ENCODE results near the gene MUC13.
"Not testable (repeated sequence)": the region's sequence is repeated elsewhere in the genome, so short reads cannot be mapped to it uniquely, and the experiment has no call there.

The MUC13 gene, protein sequence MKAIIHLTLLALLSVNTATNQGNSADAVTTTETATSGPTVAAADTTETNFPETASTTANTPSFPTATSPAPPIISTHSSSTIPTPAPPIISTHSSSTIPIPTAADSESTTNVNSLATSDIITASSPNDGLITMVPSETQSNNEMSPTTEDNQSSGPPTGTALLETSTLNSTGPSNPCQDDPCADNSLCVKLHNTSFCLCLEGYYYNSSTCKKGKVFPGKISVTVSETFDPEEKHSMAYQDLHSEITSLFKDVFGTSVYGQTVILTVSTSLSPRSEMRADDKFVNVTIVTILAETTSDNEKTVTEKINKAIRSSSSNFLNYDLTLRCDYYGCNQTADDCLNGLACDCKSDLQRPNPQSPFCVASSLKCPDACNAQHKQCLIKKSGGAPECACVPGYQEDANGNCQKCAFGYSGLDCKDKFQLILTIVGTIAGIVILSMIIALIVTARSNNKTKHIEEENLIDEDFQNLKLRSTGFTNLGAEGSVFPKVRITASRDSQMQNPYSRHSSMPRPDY

GRCh38 chr3:124934577-124934976 lies at the start of gene MUC13:
Gene MUC13 (minus strand): TSS chr3:124934751. CDS start chr3:124934712, 39 bp downstream.
- FAIRE-seq, result no peak

GRCh38 chr3:124982855-124983254 lies 48.3 kb upstream of the MUC13 start:
- FAIRE-seq, result no peak

DNA sequence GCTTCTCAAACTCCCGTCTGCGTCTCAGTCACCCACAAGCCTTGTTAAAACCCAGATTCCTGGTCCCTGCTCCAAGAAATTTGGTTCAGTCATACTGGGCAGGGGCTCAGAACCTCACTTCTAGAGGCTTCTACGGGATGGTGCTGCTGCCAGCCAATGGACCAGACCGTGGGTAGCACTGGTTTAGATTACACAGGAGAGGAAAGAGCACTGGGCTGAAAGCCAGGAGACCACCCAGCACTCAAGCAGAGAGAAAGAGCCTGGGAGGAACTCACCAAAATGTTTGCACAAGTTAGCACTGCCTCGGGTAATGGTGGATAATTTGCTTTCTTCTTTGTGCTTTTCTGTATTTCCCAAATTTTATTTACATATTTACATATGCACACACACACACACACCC lies 46.9 kb upstream of the MUC13 start:
- no peak for FAIRE-seq

GRCh38 chr3:124978627-124979026 lies 44.1 kb upstream of the MUC13 start:
- no peak for FAIRE-seq

DNA sequence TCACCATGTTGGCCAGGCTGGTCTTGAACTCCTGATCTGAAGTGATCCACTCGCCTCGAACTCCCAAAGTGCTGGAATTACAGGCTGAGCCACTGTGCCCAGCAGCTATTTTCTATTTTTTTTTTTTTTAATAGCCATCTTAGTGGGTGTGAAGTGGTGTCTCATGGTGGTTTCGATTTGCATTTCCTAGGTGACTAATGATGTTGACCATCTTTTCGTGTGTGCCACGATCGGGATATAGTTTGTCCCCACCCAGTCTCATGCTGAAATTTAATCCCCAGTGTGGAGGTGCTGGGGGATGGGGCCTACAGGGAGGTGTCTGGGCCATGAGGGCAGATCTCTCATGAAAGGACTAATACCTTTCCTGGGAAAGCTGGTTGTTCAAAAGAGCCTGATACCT lies 41.8 kb upstream of the MUC13 start:
- FAIRE-seq, result no peak

DNA sequence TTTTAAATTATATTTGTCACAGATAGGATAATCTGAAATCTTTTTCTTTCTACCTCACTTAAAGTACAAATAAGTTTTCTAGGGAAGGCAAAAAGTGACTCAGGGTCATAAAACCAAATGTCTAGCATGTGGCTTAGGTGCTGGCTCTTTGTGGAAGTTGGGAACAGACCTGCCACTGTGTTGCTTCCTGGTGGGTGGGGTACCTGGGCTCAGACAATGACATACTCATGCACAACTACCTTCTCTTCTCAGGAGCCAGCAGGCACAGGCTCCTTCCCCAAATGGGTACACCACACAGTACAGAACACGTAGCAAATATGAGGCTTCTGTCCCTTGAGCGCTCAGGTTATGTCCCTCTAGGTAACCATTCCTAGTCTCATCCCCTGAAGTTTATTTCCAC lies 40.1 kb upstream of the MUC13 start:
- no peak for FAIRE-seq

- no peak for FAIRE-seq
Measured at GRCh38 chr3:124973290-124973689, 38.7 kb upstream of the MUC13 start.

DNA sequence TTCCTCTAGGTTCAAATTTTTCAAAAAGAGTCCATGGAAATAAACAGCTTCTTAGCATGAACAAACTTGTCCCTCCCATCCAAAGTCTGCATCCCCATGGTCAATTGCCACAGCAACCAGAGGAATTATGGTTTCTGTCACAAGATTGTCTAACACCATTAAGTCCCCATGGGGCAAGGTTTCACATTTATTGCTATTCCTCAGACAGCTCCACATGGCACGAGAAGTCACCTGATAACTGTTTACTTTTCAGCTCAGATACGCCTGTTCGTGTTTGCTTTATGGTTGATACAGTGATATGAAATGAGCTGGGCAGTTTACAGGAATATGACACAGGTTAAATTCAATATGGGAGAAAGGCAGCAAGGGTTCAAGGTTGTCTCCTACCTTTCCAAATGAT lies 37.9 kb upstream of the MUC13 start:
- no peak for FAIRE-seq

DNA sequence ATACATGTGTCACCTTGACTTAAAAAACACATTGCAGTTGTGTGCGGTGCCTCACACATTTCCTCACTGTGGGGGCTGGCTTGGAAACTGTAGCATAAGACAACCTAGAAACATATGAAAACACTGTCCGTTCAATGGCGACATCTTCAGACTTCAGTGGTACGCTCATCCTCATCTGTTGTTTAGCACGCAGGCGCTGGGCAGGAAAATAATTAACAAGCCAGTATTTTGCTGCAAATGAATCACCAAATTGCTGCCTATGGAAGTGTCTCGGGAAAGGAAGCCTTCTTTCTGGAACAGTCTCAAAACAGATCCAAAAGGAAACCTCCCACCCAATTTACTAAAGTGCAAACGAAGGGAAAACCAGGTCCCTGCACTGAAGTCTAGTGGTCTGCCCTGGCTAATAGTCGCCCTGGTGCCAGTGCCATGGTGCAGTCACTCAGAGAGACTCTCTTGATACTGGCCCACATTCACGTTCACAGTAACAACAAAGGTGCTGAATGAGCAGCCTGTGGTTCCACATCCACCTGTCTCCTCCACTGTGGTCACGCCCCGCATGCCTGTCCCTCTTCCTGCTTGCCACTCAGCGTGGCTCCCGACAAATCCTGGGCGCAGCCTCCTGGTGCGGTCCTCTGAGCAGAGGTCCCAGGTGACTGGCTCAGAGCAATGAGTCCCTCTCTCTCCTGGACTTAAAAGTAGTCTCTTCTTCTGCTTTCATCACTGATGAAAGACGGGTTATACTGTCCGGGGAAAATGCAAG lies 35.6 kb upstream of the MUC13 start:
- no peak for FAIRE-seq

DNA sequence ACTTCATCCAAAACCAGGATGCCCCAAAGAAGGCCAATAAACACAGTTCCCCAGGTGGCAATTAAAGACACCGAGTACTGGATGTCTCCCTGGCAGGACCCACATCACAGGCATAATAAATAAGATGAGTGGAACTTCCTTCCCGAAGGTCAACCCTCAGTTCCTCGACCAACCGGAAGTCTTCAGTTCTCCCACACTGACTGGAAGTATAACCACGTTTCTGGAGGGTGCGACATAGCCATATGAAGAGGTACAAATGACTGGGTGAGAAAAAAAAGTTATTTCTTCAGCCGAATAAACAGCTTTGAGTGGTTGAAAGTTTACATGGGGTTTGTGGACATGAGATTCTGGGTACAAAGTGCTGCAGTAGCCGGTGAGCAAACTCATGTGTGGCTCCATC lies 34.6 kb upstream of the MUC13 start:
- no peak for FAIRE-seq

GRCh38 chr3:124967964-124968363 lies 33.4 kb upstream of the MUC13 start:
- no peak for FAIRE-seq

GRCh38 chr3:124966521-124967445 lies 32.2 kb upstream of the MUC13 start:
- no peak for FAIRE-seq

DNA sequence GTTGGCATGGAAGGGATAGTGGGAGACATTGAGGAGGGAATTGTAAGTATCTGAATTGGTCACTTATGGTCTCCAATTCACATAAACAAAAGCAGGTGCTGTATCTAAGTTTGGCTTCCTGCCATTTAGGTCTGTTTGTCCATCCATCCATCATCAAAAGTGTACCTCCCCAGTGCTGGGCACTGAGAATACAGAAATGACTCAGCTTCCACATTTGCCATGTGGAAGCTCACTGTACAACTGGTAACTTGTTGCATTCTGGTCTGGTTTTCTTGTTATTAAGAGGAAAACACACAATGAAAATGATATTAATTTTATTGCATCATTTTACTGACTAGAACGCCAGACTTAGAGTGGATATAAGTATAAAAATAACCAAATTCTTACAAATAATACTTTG lies 30.9 kb upstream of the MUC13 start:
- no peak for FAIRE-seq

DNA sequence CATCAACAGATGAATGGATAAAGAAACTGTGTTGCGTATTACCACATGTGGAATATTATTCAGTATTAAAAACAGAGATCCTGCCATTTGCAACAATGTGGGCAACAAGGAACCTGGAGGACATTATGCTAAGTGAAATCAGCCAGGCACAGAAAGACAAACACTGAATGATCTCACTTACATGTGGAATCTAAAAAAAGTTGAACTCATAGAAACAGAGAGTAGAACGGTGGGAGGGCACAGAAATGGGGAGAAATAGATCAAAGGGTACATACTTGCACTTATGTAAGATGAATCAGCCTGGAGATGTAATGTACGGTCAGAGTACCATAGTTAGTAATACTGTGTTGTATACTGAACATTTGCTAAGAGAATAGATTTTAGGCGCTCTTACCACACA lies 29.8 kb upstream of the MUC13 start:
- no peak for FAIRE-seq

GRCh38 chr3:124963755-124964154 lies 29.2 kb upstream of the MUC13 start:
- FAIRE-seq, result no peak

GRCh38 chr3:124962403-124962940 lies 27.9 kb upstream of the MUC13 start:
- FAIRE-seq, result no peak

GRCh38 chr3:124960698-124961097 lies 26.1 kb upstream of the MUC13 start:
- no peak for FAIRE-seq

DNA sequence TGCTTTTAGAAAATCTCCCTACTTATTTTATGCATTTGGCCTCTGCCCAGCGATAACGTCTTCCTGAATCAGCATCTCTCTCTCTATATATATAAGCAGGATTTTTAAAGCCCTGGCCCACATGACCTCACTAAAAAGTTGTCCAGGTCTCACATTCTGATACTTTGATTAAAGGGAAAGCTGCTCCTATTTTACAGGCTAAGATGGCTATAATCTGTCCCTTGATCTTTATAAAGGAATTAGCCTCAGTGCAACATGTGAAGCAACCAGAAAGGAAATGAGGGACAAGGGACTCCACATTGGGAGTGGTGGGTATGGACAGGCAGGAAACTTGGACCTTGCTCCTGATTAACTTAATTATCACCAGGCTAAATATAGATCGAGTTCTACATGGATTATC lies 25.6 kb upstream of the MUC13 start:
- no peak for FAIRE-seq

DNA sequence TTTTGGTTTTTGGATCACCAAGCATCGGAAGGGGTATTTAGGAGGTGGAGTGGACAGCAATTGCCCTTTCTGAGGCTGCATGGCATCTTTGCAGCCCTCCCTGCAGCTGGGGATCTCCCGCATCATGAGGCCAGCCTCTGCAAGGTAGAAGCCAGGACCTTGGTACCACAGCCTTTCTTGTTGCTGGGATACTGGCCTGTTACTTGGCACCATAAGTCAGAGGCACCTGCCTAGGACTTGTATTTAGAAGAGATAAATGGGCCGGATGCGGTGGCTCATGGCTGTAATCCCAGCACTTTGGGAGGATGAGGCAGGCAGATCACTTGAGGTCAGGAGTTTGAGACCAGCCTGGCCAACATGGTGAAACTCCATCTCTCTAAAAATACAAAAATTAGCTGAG lies 23.4 kb upstream of the MUC13 start:
- not testable (repeated sequence) for FAIRE-seq

DNA sequence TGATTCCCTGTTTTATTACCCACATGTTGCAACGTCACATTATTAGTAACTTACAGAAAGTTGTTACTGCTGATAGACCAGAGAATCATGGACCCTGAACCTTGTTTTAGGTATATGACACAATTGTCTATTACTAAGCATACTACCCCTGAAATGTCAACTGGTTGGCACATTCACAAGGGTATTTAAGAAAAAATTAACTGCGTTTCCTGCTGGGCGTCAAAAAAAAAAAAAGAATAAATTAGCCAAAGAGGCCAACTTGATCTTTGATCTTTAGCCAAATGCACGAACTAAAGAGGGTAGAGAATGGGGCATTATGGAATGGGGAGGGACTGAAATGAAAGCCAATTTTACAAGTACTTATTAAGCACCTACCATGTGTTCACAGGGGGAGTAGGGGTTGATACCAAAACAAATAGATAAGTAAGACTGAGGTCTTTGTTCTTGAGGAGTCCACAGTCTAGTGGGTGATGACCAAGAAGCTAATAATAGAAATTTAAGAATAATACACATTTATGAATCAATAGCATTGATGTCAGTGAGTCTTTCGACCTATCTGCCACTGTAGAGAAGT lies 17.8 kb upstream of the MUC13 start:
- FAIRE-seq, result no peak

DNA sequence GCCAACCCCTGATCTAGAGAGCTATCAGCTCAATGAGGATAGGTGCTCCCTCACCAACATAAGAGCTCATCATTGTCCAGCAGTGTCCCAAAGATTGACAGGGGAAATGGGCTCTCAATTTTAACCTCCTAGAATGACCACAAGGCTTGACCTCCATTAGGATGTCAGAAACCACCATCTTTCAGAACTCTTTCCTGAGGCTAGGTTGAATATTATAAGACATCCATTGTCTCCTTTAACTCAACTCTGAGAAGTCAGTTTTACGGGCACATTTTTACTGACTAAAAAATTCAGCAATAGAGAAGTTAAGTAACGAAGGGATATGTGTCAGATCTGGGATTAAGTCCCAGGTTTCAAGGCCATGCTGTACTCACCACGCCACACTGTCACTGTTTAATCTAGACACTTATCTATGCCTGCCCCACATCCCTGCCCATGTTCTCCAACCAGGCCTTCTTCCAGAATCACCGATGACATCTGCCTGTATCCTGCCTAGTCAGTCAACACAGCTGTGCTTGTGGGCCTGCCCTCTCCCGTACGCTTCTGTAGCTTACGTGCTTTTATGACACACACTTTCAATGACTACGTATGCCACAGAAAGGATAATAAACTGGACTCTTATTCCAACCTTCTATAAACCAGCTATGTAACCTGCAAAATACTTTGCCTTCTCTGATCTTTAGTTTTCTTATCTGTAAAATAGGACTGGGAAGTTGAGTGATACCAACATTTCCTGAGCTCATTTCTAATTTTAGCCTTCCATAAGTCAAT lies 17.1 kb upstream of the MUC13 start:
- FAIRE-seq, result no peak

- no peak for FAIRE-seq
Measured at GRCh38 chr3:124950026-124950425, 15.5 kb upstream of the MUC13 start.
